Psoas muscle (tissue), 8 donors: ENCODE measurements around the gene MTX1. TPM values are rescaled to one million over a fixed set of nuclear protein-coding genes. Genes with fewer than 3 reads are reported as not detected.

Experiments
- ATAC-seq, 4 donors: fragments of 200-7000 bp; cut with Tn5 transposase; one replicate each; pipeline ENCODE4 v1.9.1; 2020; ENCODE audit warnings: moderate library complexity in 3 of 4, mild to moderate bottlenecking in 2 of 4
- DNase-seq, 2 donors: peaks; one replicate each; pipeline ENCODE4 v3.0.0-alpha.2; 2020
- H3K27ac ChIP-seq: fragments of 200-600 bp; one replicate; pipeline ENCODE4 v1.8.0; 2022
- H3K27me3 ChIP-seq, 3 donors: fragments of 200-600 bp in 1 of 3; one replicate each; pipeline versions ENCODE4 v1.6.1 to v1.8.0; 2013 to 2022; ENCODE audit warnings: low read length in 2 of 3, mild to moderate bottlenecking in 2 of 3, moderate library complexity in 1 of 3; ENCODE audit not compliant: insufficient read depth in 3 of 3
- H3K36me3 ChIP-seq, 2 donors: fragments of 200-600 bp in 1 of 2; one replicate each; pipeline versions ENCODE4 v1.6.1 to v1.8.0; 2013 to 2022; ENCODE audit warnings: low read depth in 1 of 2, mild to moderate bottlenecking in 1 of 2, moderate library complexity in 1 of 2; ENCODE audit not compliant: insufficient read depth in 1 of 2
- H3K4me1 ChIP-seq: fragments of 200-600 bp; one replicate; pipeline ENCODE4 v1.8.0; 2022
- H3K4me3 ChIP-seq: fragments of 200-600 bp; one replicate; pipeline ENCODE4 v1.8.0; 2022; ENCODE audit warnings: mild to moderate bottlenecking
- H3K9me3 ChIP-seq: fragments of 200-600 bp; one replicate; pipeline ENCODE4 v1.8.0; 2022
- WGBS, 3 donors: extraction: QIAGEN DNeasy Blood & Tissue Kit; methylation state at CpG; one replicate each; pipeline versions ENCODE4 v1.1.6 to v1.1.7; 2013; 5-methylcytosine and 5-hydroxymethylcytosine counted together
- intact Hi-C, 2 donors: fragments of 100-400 bp; cut with DNase I; formaldehyde crosslinking; loops; one replicate each; pipeline versions ENCODE4 v1.11.0 to v1.14.2; 2022
- polyA plus RNA-seq, 3 donors: library from polyadenylated mRNA; stranded (reverse); fragments of 200-250 nt; gene quantifications; one replicate each; pipeline ENCODE4 v1.2.3, GENCODE V29; 2013
- total RNA-seq, 4 donors: library from RNA; stranded (reverse); fragmentation: NEBNext Ultra II Directional in 2 of 4; extraction: Animal tissue kit (Norgen Biotek cat#: 25700) in 2 of 4; gene quantifications; one replicate each; pipeline versions ENCODE4 v1.2.1 to v1.2.4, GENCODE V29; 2021 to 2023
- TF ChIP-seq, protein P1 (sequence below): fragments of 200-600 bp; IDR thresholded peaks from one replicate; pipeline ENCODE4 v1.8.0; 2022; ENCODE audit warnings: antibody characterized with exemption
- donor health status: healthy with polysubstance abuse.
- donor health status: DM: no; HTN: no; CAD: no; lungs with moderate emphysema.
- donor health status: Bipolar disorder and iron deficiency.
- donor health status: healthy.
- donor health status: DM: yes; HTN: yes; CAD: no.
- donor health status: DM: no; HTN: no; CAD: no.
- donor health status: DM: no; HTN: no; CAD: no.
- donor health status: DM: yes; HTN: yes; CAD: no.

Gene MTX1
- total and polyA plus RNA-seq, 7 donors, result 8.1 to 47.1 (median 17.7) TPM

DNA sequence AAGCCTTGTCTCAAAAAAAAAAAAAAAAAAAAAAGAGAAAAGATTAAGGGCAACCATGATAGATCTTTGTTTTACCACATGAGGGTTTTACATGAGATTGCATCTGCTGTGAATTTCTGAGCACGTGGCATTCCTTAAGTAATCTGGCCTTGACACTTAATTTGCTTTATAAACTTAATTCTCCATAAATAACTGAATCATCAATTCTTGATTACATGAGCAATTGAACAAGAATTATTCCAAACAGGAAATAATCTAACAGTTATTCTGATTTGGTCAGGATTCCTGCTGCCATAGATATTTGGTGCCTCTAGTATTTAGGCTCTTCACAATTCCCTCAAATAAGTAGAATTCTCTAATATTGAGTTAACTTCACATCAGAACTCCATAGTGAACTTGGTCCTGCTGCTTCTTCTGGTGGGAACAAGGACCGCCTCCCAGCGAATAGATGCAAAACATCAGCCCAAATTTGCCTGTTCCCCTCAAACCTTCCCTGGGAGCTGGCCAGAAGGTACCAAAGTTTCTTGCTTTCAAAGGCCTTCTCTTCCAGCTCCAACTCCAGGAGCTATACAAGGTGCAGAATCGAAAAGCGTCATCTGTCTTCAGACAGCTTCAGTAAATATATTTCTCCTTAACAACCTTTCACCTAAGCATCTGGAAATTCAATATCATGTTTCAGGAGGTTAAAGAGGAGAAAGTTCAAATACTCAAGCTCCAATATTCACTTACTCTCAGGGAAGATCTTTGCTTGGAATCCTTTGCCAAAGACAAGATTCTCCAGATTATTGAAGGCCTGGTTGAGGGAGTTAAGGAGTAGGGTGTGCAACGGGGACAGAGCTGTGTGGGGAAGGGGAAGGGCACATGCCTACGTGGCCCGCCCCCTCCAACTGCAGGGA is 36.4 kb upstream of the MTX1 start:
- Histone ChIP-seq H3K9me3 (no peaks in the 10 kb centered on the region), H3K27ac (peak overlapping the region; percentile 81), H3K36me3 (peaks cover 0 to 27% of the 10 kb centered on the region in 2 donors), H3K27me3 (peaks cover 0 to 14% (median 10%) of the 10 kb centered on the region in 3 donors), H3K4me1 (peaks cover 10% of the 10 kb centered on the region), H3K4me3 (peak overlapping the region; percentile 74)
- no peak for ATAC-seq
- 32 to 39% (median 35%) methylated on average over 8 of the region's 8 CpGs for WGBS, 3 donors
- intact Hi-C loops, result no loop called here
- TF ChIP-seq, protein P1, sequence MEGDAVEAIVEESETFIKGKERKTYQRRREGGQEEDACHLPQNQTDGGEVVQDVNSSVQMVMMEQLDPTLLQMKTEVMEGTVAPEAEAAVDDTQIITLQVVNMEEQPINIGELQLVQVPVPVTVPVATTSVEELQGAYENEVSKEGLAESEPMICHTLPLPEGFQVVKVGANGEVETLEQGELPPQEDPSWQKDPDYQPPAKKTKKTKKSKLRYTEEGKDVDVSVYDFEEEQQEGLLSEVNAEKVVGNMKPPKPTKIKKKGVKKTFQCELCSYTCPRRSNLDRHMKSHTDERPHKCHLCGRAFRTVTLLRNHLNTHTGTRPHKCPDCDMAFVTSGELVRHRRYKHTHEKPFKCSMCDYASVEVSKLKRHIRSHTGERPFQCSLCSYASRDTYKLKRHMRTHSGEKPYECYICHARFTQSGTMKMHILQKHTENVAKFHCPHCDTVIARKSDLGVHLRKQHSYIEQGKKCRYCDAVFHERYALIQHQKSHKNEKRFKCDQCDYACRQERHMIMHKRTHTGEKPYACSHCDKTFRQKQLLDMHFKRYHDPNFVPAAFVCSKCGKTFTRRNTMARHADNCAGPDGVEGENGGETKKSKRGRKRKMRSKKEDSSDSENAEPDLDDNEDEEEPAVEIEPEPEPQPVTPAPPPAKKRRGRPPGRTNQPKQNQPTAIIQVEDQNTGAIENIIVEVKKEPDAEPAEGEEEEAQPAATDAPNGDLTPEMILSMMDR, result no peak
- DNase-seq, result no peak

DNA sequence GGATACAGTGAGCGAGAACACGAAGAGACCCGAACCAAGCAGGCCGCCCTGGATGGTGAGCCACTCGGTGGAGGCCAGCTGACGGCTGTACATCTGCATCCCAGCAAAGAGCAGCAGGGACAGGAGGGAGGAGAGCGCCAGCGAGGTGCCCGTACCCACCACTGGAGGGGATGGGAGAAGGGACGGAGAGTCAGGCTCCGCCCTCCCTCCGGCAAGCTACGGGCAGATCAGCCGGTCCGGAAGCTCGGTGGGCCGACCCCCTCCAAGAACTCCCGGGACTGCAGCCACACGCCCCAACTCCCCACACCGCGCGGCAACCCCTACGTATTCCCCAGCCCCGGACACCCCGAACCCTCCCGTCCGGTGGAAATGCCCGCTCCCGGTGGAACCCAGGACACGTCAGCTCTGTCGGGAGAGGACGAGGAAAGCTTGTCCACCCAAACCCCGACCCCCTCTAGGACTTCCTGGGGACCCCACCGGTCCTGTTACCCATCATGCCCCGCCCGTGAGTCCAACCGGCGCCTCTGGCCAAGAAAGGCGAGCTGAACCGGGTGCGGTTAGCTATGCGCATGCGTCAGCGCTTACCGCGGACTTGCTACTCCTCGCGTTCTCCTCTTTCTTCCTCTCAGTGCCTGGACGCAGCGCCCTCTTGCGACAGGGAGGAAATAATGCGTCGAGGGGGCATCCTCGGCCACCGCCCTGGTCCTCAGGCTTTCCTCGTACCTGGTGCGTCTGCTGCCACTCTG is 35.6 kb upstream of the MTX1 start, which contains the start of gene KRTCAP2:
Gene KRTCAP2, minus strand, starts transcription at position 573 of the 746 bp plus-strand sequence. Its CDS starts 80 bp downstream, at position 493.
- peak within 1 kb of the TSS; percentile 81 for H3K27ac ChIP-seq
- peaks cover 0 to 13% (median 10%) of the 10 kb centered on the region in 3 donors for H3K27me3 ChIP-seq
- peaks cover 6% of the 10 kb centered on the region for H3K4me1 ChIP-seq
- intact Hi-C loops, result no loop called here
- peak; percentile 89 to 95 (median 92) for ATAC-seq
- WGBS, 3 donors, result 0 to 1% (median 1%) methylated on average over 46 to 57 of the region's 57 CpGs
- DNase-seq, result peak; percentile 96 to 98
- peaks cover 0 to 27% of the 10 kb centered on the region in 2 donors for H3K36me3 ChIP-seq
- no peaks in the 10 kb centered on the region for H3K9me3 ChIP-seq
- H3K4me3 ChIP-seq, result peak within 1 kb of the TSS; percentile 74
- TF ChIP-seq, protein P1, result peak; percentile 92

DNA sequence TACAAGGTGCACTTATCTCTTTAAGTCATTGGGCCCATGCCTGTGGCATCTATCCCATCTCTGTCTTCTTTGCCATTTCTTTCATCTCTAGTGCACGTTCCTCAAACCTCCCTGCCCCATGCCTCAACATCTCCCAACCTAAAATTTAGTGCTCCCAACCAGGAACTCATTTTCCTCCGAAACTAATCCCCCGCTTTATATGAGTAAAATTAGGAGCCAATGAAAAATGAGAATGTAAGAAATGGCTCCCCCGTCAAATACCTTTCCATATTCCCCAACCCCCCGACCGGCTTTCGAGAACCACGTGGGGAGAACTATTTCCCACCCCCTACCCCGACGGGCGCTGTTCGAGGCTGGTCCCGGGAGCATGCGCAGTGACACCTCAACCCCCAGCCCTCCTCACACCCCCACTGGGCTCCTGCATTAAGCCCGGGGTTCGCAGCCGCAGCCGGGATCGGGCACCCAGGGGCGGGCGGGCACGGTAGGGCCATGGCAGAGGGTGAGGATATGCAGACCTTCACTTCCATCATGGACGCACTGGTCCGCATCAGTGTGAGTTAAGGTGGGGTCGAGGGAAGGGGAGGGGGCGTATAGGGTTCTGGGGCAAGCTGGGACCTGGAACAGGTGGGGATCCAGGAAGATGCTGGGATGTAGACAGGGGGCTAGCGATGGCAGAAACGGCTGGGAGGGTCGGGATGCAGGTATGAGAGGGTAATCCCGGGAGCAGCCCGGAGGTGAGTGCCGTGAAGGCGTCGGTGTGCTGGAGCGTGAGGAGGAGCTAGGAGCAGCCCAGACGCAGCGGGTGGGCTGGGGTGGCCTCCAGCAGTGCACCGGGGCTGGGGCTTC is 34.8 kb upstream of the MTX1 start, which contains the start of gene TRIM46:
Gene TRIM46, plus strand, starts transcription at position 372 of the 846 bp plus-strand sequence. Its CDS starts 118 bp downstream, at position 490.
- Histone ChIP-seq H3K27ac (peak within 1 kb of the TSS; percentile 81), H3K4me3 (peak within 1 kb of the TSS; percentile 74), H3K36me3 (peaks cover 0 to 27% of the 10 kb centered on the region in 2 donors), H3K27me3 (peaks cover 0 to 13% (median 10%) of the 10 kb centered on the region in 3 donors), H3K4me1 (peaks cover 6% of the 10 kb centered on the region), H3K9me3 (no peaks in the 10 kb centered on the region)
- WGBS, 3 donors, result 3% methylated on average over 38 of the region's 38 CpGs
- ATAC-seq (no peak), DNase-seq (peak in 1 of 2 donors; percentile 51)
- TF ChIP-seq, protein P1, result no peak
- intact Hi-C loops, result no loop called here
